ENCODE measurements around the gene CCDC57.

DNA sequence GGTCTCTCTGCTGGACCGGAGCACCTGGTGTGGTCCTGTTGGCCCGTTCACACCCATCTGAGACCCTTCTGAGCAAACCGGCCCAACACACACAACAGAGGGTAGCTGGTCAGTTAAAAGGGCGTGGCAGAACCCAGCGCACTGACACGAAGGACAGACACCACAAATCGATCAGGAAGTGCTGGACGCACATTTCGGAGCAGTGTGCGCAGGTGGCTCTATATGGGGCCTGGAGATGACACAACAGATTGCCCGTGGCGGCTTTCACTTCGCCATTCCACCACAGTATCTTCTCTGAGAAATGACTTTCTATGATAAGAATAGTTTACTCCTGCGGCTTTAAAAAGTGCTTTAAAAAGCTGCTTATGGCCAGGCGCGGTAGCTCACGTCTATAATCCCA, 12.5 kb downstream of the CCDC57 start:
- TF ChIP-seq CTCF (conservative IDR thresholded peaks at IDR 0.05; ENCODE audit: low read depth, low read length) = no peak
- no peak for TF ChIP-seq EZH2 (IDR thresholded peaks at IDR 0.05; ENCODE audit: low read length, unreplicated experiment)
- no peak for TF ChIP-seq EZH2phosphoT487 (IDR thresholded peaks at IDR 0.05; ENCODE audit: borderline replicate concordance, low read length)
